Measurements from ENCODE around the gene GARNL3. TPM values are rescaled to one million over a fixed set of nuclear protein-coding genes. Genes with fewer than 3 reads are reported as not detected.

The GARNL3 gene
- total and polyA plus RNA-seq, 12 donors, result 12.2 to 43.2 (median 28.6) TPM

GRCh38 chr9:127365461-127365860 is 100.9 kb downstream of the GARNL3 start:
- H3K9me3 ChIP-seq (replicated peaks in 1 of 3), result no peaks in the 10 kb centered on the region
- H3K27me3 ChIP-seq, result no peaks in the 10 kb centered on the region
- H3K36me3 ChIP-seq (replicated peaks in 1 of 2), result peaks cover 0 to 8% of the 10 kb centered on the region in 2 donors
- no peak overlapping the region for H3K27ac ChIP-seq
- H3K4me3 ChIP-seq, result no peak overlapping the region
- TF ChIP-seq POLR2A (IDR thresholded peaks at IDR 0.05), result no peak
- no peak for TF ChIP-seq CTCF (IDR thresholded peaks at IDR 0.05)
- 92 to 95% (median 94%) methylated on average over 9 to 10 of the region's 10 CpGs for whole genome bisulfite sequencing, 4 donors
- intact Hi-C loops (cut with DNase I), result no loop called here
- H3K4me1 ChIP-seq (replicated peaks in 1 of 2), result no peaks in the 10 kb centered on the region
- DNase-seq, result peak in 2 of 7 donors; percentile 6 to 35

- intact Hi-C loops (cut with DNase I), result no loop called here
- TF ChIP-seq CTCF (IDR thresholded peaks at IDR 0.05) (no peak), POLR2A (IDR thresholded peaks at IDR 0.05) (no peak)
- DNase-seq, result peak in 1 of 7 donors; percentile 24
These were observed 102.0 kb downstream of the GARNL3 start for GRCh38 chr9:127366594-127366993.

GRCh38 chr9:127368852-127369402 is 104.4 kb downstream of the GARNL3 start:
- TF ChIP-seq CTCF (IDR thresholded peaks at IDR 0.05) (no peak), POLR2A (IDR thresholded peaks at IDR 0.05) (no peak)
- peak in 2 of 7 donors; percentile 5 to 17 for DNase-seq
- H3K9me3 ChIP-seq (replicated peaks in 1 of 3), result no peaks in the 10 kb centered on the region
- H3K4me3 ChIP-seq, result no peak overlapping the region
- intact Hi-C loops (cut with DNase I), result no loop called here
- no peaks in the 10 kb centered on the region for H3K27me3 ChIP-seq
- no peaks in the 10 kb centered on the region for H3K4me1 ChIP-seq (replicated peaks in 1 of 2)
- H3K36me3 ChIP-seq (replicated peaks in 1 of 2), result peaks cover 0 to 8% of the 10 kb centered on the region in 2 donors
- peak overlapping the region in 1 of 5 donors; percentile 26 for H3K27ac ChIP-seq
- 48 to 67% (median 56%) methylated on average over 6 of the region's 6 CpGs for WGBS, 4 donors

More at GRCh38 chr9:127366594-127366993, 102.0 kb downstream of the GARNL3 start:
- Histone ChIP-seq H3K27ac (no peak overlapping the region), H3K36me3 (replicated peaks in 1 of 2) (peaks cover 0 to 8% of the 10 kb centered on the region in 2 donors), H3K4me1 (replicated peaks in 1 of 2) (no peaks in the 10 kb centered on the region), H3K27me3 (no peaks in the 10 kb centered on the region), H3K4me3 (no peak overlapping the region), H3K9me3 (replicated peaks in 1 of 3) (no peaks in the 10 kb centered on the region)
- WGBS, 4 donors, result 89 to 95% (median 93%) methylated on average over 7 of the region's 7 CpGs

DNA sequence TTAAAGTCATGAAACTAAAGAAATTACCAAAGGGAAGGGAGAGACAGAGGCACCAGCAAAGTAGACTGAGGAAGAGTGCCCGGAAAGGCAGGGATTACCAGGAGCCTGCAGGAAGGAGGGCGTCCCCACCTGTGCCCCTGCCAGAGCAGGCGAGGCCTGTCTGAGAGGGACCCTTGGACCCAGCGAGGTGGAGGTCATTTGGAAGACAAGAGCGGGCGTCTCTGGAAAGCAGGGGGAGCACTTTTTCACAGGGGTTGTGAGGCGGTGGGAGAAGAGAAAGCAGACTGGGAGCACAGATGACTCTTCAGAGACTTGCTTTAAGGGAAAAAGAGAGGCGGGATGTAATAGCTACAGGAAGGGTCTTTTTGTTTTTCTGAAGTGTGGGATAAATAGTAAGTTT is 104.9 kb downstream of the GARNL3 start:
- intact Hi-C loops (cut with DNase I), result no loop called here
- 92 to 96% (median 93%) methylated on average over 8 of the region's 8 CpGs for WGBS, 4 donors
- TF ChIP-seq CTCF (IDR thresholded peaks at IDR 0.05), result no peak
- no peak for TF ChIP-seq POLR2A (IDR thresholded peaks at IDR 0.05)

More for the DNA sequence above, 104.9 kb downstream of the GARNL3 start:
- no peaks in the 10 kb centered on the region for H3K27me3 ChIP-seq
- H3K4me3 ChIP-seq, result no peak overlapping the region
- no peak for DNase-seq
- H3K27ac ChIP-seq, result no peak overlapping the region
- no peaks in the 10 kb centered on the region for H3K9me3 ChIP-seq (replicated peaks in 1 of 3)
- no peaks in the 10 kb centered on the region for H3K4me1 ChIP-seq (replicated peaks in 1 of 2)
- H3K36me3 ChIP-seq (replicated peaks in 1 of 2), result peaks cover 0 to 6% of the 10 kb centered on the region in 2 donors
